HCT116 (cell line): ENCODE results near the gene ITGA1. TPM values are rescaled to one million over a fixed set of nuclear protein-coding genes. Genes with fewer than 3 reads are reported as not detected.

Experiments used
- ATAC-seq: fragments of 200-7000 bp; cut with Tn5 transposase; 2 replicates; pipeline ENCODE4 v1.9.1; 2020; ENCODE audit warnings: mild to moderate bottlenecking, moderate library complexity
- BruUV-seq: library from RNA; stranded (reverse); fragments of 400-500 nt; replicated peaks from 2 replicates; lab custom pipeline; 2021; lab: Mats Ljungman, UMichigan
- CTCF ChIA-PET: fragments of 300-600 bp; sonication (Branson Sonifier 250); formaldehyde crosslinking; loops from one replicate; lab custom pipeline; 2021; ENCODE audit warnings: antibody characterized with exemption; lab: Charles Lee
- POLR2A ChIA-PET: fragments of 300-600, 350-600 bp; sonication (Branson Sonifier 250); formaldehyde crosslinking; loops from one replicate; lab custom pipeline; 2021; ENCODE audit warnings: antibody characterized with exemption; lab: Charles Lee
- RAD21 ChIA-PET, 2 experiments: fragments of 300-600 bp; sonication (Branson Sonifier 250); formaldehyde crosslinking; loops; one replicate each; lab custom pipeline; 2023; ENCODE audit warnings: low total read pairs in 2 of 2; ENCODE audit not compliant: uncharacterized antibody in 2 of 2, unreplicated experiment in 2 of 2, low non-redundant PET in 1 of 2; lab: Charles Lee
- DNase-seq: peaks from one replicate; pipeline ENCODE4 v3.0.0-alpha.2; 2010; ENCODE audit warnings: low read depth, low spot score
- H2AFZ ChIP-seq: fragments of 200-600 bp; shearing (Covaris generic), sonication (generic); 2 replicates; pipeline ENCODE4 v1.6.1; 2017; ENCODE audit warnings: low read depth, mixed run types, mixed read lengths, antibody characterized with exemption, low read length; ENCODE audit not compliant: poor library complexity, severe bottlenecking
- H3K27ac ChIP-seq: 2 replicates; pipeline ENCODE4 v1.5.1; 2012; ENCODE audit warnings: low read depth, low read length
- H3K27me3 ChIP-seq: fragments of 200-600 bp; sonication (generic); 2 replicates; pipeline ENCODE4 v1.6.1; 2016; ENCODE audit warnings: mixed run types, low read length, mixed read lengths; ENCODE audit not compliant: insufficient read depth
- H3K36me3 ChIP-seq, 2 experiments: fragments of 200-500 bp in 1 of 2; fragments of 200-600 bp in 1 of 2; sonication (Bioruptor generic) in 1 of 2; sonication (generic) in 1 of 2; 2 replicates each; pipeline versions ENCODE4 v1.5.1 to v1.6.1; 2014 to 2016; ENCODE audit warnings: low read length in 2 of 2, inconsistent platforms in 1 of 2, mixed read lengths in 1 of 2, mixed run types in 1 of 2; ENCODE audit not compliant: insufficient read depth in 2 of 2, control insufficient read depth in 1 of 2
- H3K4me1 ChIP-seq, 2 experiments: fragments of 200-600 bp in 1 of 2; sonication (generic) in 1 of 2; 2 replicates each; pipeline versions ENCODE4 v1.5.1 to v1.6.1; 2012 to 2017; ENCODE audit warnings: low read length in 2 of 2, inconsistent platforms in 1 of 2, mild to moderate bottlenecking in 1 of 2, mixed read lengths in 1 of 2, mixed run types in 1 of 2, moderate library complexity in 1 of 2; ENCODE audit not compliant: insufficient read depth in 2 of 2, control insufficient read depth in 1 of 2
- H3K4me2 ChIP-seq: fragments of 200-600 bp; sonication (generic); 2 replicates; pipeline ENCODE4 v1.6.1; 2017; ENCODE audit warnings: mixed run types, low read length, mixed read lengths
- H3K4me3 ChIP-seq, 2 experiments: fragments of 200-600 bp in 1 of 2; sonication (generic) in 1 of 2; replicated peaks in 1 of 2; 2 replicates each; pipeline ENCODE4 v1.5.1; 2011 to 2016; ENCODE audit warnings: low read length in 2 of 2, control low read depth in 1 of 2, low read depth in 1 of 2, mild to moderate bottlenecking in 1 of 2, mixed read lengths in 1 of 2, mixed run types in 1 of 2
- H3K79me2 ChIP-seq: fragments of 200-600 bp; sonication (generic); 2 replicates; pipeline ENCODE4 v1.6.1; 2017; ENCODE audit warnings: mild to moderate bottlenecking, mixed run types, low read length, moderate library complexity, mixed read lengths; ENCODE audit not compliant: insufficient read depth
- H3K9ac ChIP-seq: fragments of 200-600 bp; sonication (generic); 2 replicates; pipeline ENCODE4 v1.6.1; 2016; ENCODE audit warnings: low read length, mixed read lengths
- H3K9me2 ChIP-seq: fragments of 200-600 bp; sonication (generic), shearing (Covaris generic); 2 replicates; pipeline ENCODE4 v1.6.1; 2017; ENCODE audit warnings: mixed run types, mild to moderate bottlenecking, moderate library complexity; ENCODE audit not compliant: insufficient read depth
- H3K9me3 ChIP-seq, 2 experiments: fragments of 200-500 bp in 1 of 2; fragments of 200-600 bp in 1 of 2; sonication (Bioruptor generic) in 1 of 2; sonication (generic) in 1 of 2; 2 replicates each; pipeline ENCODE4 v1.6.1; 2014 to 2017; ENCODE audit warnings: low read length in 2 of 2, mixed read lengths in 2 of 2, inconsistent platforms in 1 of 2, low read depth in 1 of 2, mild to moderate bottlenecking in 1 of 2, mixed run types in 1 of 2, moderate library complexity in 1 of 2; ENCODE audit not compliant: control insufficient read depth in 1 of 2, insufficient read depth in 1 of 2
- H4K20me1 ChIP-seq: fragments of 200-600 bp; sonication (generic), shearing (Covaris generic); 2 replicates; pipeline ENCODE4 v1.6.1; 2017; ENCODE audit warnings: mixed run types, mild to moderate bottlenecking, moderate library complexity; ENCODE audit not compliant: insufficient read depth
- CBX3 ChIP-seq: IDR thresholded peaks from 2 replicates; pipeline ENCODE4 v1.6.1; 2012; ENCODE audit warnings: low read depth
- CEBPB ChIP-seq: IDR thresholded peaks from 2 replicates; pipeline ENCODE4 v1.6.1; 2012; ENCODE audit warnings: low read depth
- CTCF ChIP-seq, 3 experiments: fragments of 200-600 bp in 1 of 3; sonication (generic) in 1 of 3; IDR thresholded peaks in 2 of 3; conservative IDR thresholded peaks in 1 of 3; 2 replicates each; pipeline ENCODE4 v1.5.1; 2012 to 2017; ENCODE audit warnings: low read depth in 2 of 3, low read length in 2 of 3, antibody characterized with exemption in 1 of 3, borderline replicate concordance in 1 of 3, control low read depth in 1 of 3, mild to moderate bottlenecking in 1 of 3, mixed read lengths in 1 of 3, mixed run types in 1 of 3, moderate library complexity in 1 of 3; ENCODE audit not compliant: insufficient read depth in 1 of 3
- EGR1 ChIP-seq: IDR thresholded peaks from 2 replicates; pipeline ENCODE4 v1.6.1; 2012; ENCODE audit warnings: low read depth
- ELF1 ChIP-seq: IDR thresholded peaks from 2 replicates; pipeline ENCODE4 v1.6.1; 2012; ENCODE audit warnings: low read depth, borderline replicate concordance
- EZH2 ChIP-seq: fragments of 200-600 bp; sonication (generic); IDR thresholded peaks from 2 replicates; pipeline ENCODE4 v1.6.1; 2017; ENCODE audit warnings: antibody characterized with exemption, mixed run types
- EZH2phosphoT487 ChIP-seq: fragments of 200-600 bp; IDR thresholded peaks from 2 replicates; pipeline ENCODE4 v1.6.1; 2018; ENCODE audit warnings: antibody characterized with exemption, borderline replicate concordance
- FOSL1 ChIP-seq: IDR thresholded peaks from 2 replicates; pipeline ENCODE4 v1.6.1; 2012; ENCODE audit warnings: low read depth
- JUND ChIP-seq: IDR thresholded peaks from 2 replicates; pipeline ENCODE4 v1.6.1; 2012
- RAD21 ChIP-seq: IDR thresholded peaks from 2 replicates; pipeline ENCODE4 v1.6.1; 2012; ENCODE audit warnings: low read depth, mild to moderate bottlenecking
- REST ChIP-seq: IDR thresholded peaks from 2 replicates; pipeline ENCODE4 v1.6.1; 2012; ENCODE audit warnings: low read depth
- SIN3A ChIP-seq: IDR thresholded peaks from 2 replicates; pipeline ENCODE4 v1.6.1; 2012; ENCODE audit warnings: low read depth
- SP1 ChIP-seq: IDR thresholded peaks from 2 replicates; pipeline ENCODE4 v1.6.1; 2012; ENCODE audit warnings: low read depth
- SRF ChIP-seq: IDR thresholded peaks from 2 replicates; pipeline ENCODE4 v1.6.1; 2012; ENCODE audit warnings: low read depth
- TCF7L2 ChIP-seq: IDR thresholded peaks from 2 replicates; pipeline ENCODE4 v1.7.0; 2011; ENCODE audit warnings: borderline replicate concordance, inconsistent platforms; ENCODE audit not compliant: insufficient read depth, insufficient read length; ENCODE audit errors: extremely low read depth
- YY1 ChIP-seq: IDR thresholded peaks from 2 replicates; pipeline ENCODE4 v1.6.1; 2011; ENCODE audit warnings: low read length, low read depth, moderate library complexity, mild to moderate bottlenecking; ENCODE audit not compliant: insufficient replicate concordance; ENCODE audit errors: extremely low read depth
- ZFX ChIP-seq: fragments of 450-650 bp; IDR thresholded peaks from 2 replicates; pipeline ENCODE4 v1.6.1; 2017
- intact Hi-C: fragments of 100-400 bp; cut with micrococcal nuclease; formaldehyde crosslinking; loops from 2 replicates; pipeline ENCODE4 v1.10.0; 2022
- total RNA-seq: library from RNA; stranded (reverse); gene quantifications from one replicate; pipeline ENCODE4 v1.2.1, GENCODE V29; 2021; ENCODE audit not compliant: unreplicated experiment
- TF ChIP-seq, protein P1 (sequence below): IDR thresholded peaks from 2 replicates; pipeline ENCODE4 v1.6.1; 2012

ITGA1 gene
- total RNA-seq, 1 experiment from 2014 or later: 1.8 TPM

GRCh38 chr5:52870448-52870847, 82.7 kb downstream of the ITGA1 start:
- ChIA-PET POLR2A (no interaction called here), RAD21 (no interaction called here), CTCF (no interaction called here)
- ATAC-seq (no peak), DNase-seq (no peak)
- Histone ChIP-seq H3K4me1 (no peaks in the 10 kb centered on the region), H3K9me2 (no peaks in the 10 kb centered on the region), H3K9ac (no peak overlapping the region), H2AFZ (no peak overlapping the region), H3K9me3 (no peaks in the 10 kb centered on the region), H3K27ac (no peak overlapping the region), H3K36me3 (no peaks in the 10 kb centered on the region), H3K4me2 (no peak overlapping the region), H3K79me2 (no peaks in the 10 kb centered on the region)
- intact Hi-C loops: no loop called here
- no TSS peak for BruUV-seq
- TF ChIP-seq EGR1 (no peak), EZH2phosphoT487 (no peak), SRF (no peak), CTCF (IDR thresholded peaks at IDR 0.05 in 2 of 3, conservative IDR thresholded peaks at IDR 0.05 in 1 of 3; ENCODE audit: borderline replicate concordance in 1 of 3, insufficient read depth in 1 of 3, low read depth in 2 of 3, low read length in 2 of 3) (no peak), CBX3 (no peak), FOSL1 (no peak), REST (no peak), TCF7L2 (no peak), EZH2 (no peak), YY1 (no peak), CEBPB (no peak), ZFX (no peak), RAD21 (no peak), JUND (no peak), ELF1 (no peak), SIN3A (no peak), SP1 (no peak)
- TF ChIP-seq, protein P1, sequence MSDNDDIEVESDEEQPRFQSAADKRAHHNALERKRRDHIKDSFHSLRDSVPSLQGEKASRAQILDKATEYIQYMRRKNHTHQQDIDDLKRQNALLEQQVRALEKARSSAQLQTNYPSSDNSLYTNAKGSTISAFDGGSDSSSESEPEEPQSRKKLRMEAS: no peak
- TF ChIP-seq, all 23 proteins: peak for 0
- no peaks in the 10 kb centered on the region for H4K20me1 ChIP-seq
- no peak overlapping the region for H3K4me3 ChIP-seq
- H3K27me3 ChIP-seq: no peaks in the 10 kb centered on the region
